Neural cell (in vitro differentiated cells): Measurements from ENCODE around the gene SPARCL1.

Experiments
- EP300 ChIP-seq: fragments of 450-650 bp; conservative IDR thresholded peaks from 2 replicates; pipeline ENCODE4 v1.6.1; 2014; ENCODE audit warnings: antibody characterized with exemption, mild to moderate bottlenecking, moderate library complexity; ENCODE audit not compliant: poor library complexity, severe bottlenecking
- EZH2 ChIP-seq: fragments of 200-600, 300-800 bp; shearing (Covaris generic), sonication (generic); IDR thresholded peaks from 2 replicates; pipeline ENCODE4 v1.6.1; 2014; ENCODE audit warnings: antibody characterized with exemption, low read length, borderline replicate concordance, mild to moderate bottlenecking; ENCODE audit not compliant: insufficient read depth, poor library complexity, severe bottlenecking
- POLR2AphosphoS5 ChIP-seq: IDR thresholded peaks from 2 replicates; pipeline ENCODE4 v1.6.1; 2012
- TF ChIP-seq, protein P1 (sequence below): fragments of 450-650 bp; IDR thresholded peaks from 2 replicates; pipeline ENCODE4 v1.5.1; 2014; ENCODE audit warnings: antibody characterized with exemption, mild to moderate bottlenecking, moderate library complexity; ENCODE audit not compliant: poor library complexity, severe bottlenecking
- TF ChIP-seq, protein P2 (sequence below): IDR thresholded peaks from 2 replicates; pipeline ENCODE4 v1.6.1; 2012; ENCODE audit warnings: borderline replicate concordance

DNA sequence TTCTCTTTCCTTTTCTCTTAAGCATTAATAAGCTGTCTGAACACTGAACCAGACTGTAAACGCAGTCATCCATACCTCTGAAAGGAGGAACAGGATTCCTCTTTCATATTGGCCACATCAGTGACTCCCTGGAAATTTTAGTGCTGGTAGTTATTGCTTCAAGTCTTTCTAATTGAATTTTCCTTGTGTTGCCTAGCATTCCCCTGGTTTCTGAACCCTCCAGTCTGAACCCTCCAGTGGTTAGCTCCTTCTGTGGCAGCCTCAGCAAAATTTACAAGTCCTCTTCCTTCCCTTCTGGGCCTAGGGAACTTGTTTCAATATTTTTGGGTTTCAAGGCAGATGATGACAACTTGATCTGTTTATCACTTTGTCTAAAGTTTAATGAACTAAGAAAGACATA lies 7.9 kb downstream of the SPARCL1 start:
- TF ChIP-seq, protein P1, sequence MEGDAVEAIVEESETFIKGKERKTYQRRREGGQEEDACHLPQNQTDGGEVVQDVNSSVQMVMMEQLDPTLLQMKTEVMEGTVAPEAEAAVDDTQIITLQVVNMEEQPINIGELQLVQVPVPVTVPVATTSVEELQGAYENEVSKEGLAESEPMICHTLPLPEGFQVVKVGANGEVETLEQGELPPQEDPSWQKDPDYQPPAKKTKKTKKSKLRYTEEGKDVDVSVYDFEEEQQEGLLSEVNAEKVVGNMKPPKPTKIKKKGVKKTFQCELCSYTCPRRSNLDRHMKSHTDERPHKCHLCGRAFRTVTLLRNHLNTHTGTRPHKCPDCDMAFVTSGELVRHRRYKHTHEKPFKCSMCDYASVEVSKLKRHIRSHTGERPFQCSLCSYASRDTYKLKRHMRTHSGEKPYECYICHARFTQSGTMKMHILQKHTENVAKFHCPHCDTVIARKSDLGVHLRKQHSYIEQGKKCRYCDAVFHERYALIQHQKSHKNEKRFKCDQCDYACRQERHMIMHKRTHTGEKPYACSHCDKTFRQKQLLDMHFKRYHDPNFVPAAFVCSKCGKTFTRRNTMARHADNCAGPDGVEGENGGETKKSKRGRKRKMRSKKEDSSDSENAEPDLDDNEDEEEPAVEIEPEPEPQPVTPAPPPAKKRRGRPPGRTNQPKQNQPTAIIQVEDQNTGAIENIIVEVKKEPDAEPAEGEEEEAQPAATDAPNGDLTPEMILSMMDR: no peak
- no peak for TF ChIP-seq EP300
- no peak for TF ChIP-seq POLR2AphosphoS5
- TF ChIP-seq, protein P2, sequence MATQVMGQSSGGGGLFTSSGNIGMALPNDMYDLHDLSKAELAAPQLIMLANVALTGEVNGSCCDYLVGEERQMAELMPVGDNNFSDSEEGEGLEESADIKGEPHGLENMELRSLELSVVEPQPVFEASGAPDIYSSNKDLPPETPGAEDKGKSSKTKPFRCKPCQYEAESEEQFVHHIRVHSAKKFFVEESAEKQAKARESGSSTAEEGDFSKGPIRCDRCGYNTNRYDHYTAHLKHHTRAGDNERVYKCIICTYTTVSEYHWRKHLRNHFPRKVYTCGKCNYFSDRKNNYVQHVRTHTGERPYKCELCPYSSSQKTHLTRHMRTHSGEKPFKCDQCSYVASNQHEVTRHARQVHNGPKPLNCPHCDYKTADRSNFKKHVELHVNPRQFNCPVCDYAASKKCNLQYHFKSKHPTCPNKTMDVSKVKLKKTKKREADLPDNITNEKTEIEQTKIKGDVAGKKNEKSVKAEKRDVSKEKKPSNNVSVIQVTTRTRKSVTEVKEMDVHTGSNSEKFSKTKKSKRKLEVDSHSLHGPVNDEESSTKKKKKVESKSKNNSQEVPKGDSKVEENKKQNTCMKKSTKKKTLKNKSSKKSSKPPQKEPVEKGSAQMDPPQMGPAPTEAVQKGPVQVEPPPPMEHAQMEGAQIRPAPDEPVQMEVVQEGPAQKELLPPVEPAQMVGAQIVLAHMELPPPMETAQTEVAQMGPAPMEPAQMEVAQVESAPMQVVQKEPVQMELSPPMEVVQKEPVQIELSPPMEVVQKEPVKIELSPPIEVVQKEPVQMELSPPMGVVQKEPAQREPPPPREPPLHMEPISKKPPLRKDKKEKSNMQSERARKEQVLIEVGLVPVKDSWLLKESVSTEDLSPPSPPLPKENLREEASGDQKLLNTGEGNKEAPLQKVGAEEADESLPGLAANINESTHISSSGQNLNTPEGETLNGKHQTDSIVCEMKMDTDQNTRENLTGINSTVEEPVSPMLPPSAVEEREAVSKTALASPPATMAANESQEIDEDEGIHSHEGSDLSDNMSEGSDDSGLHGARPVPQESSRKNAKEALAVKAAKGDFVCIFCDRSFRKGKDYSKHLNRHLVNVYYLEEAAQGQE: no peak
- TF ChIP-seq EZH2: no peak
